K562 (cell line): ENCODE results near the gene KCNC3. TPM values are rescaled to one million over a fixed set of nuclear protein-coding genes. Genes with fewer than 3 reads are reported as not detected.
A peak's percentile ranks its signal among the peaks of the same experiment; 100 is the strongest.

Experiments
- E2F3 ChIP-seq: fragments of 250-450 bp; sonication (Bioruptor Pico); IDR thresholded peaks from 2 replicates; pipeline ENCODE4 v1.4.0; 2020; ENCODE audit warnings: mild to moderate bottlenecking
- ESRRB ChIP-seq: fragments of 250-450 bp; sonication (Bioruptor Pico); IDR thresholded peaks from 2 replicates; pipeline ENCODE4 v1.5.0; 2020; ENCODE audit warnings: mild to moderate bottlenecking, moderate library complexity, borderline replicate concordance
- JUND ChIP-seq, 2 experiments: IDR thresholded peaks; 2 replicates in 1 of 2; 3 replicates in 1 of 2; pipeline ENCODE4 v1.6.1; 2011; ENCODE audit warnings: borderline replicate concordance in 2 of 2, low read depth in 2 of 2, low read length in 2 of 2, improper control_type of control experiment in 1 of 2, missing biosample characterization in 1 of 2, missing genetic modification characterization in 1 of 2, missing genetic modification reagents in 1 of 2
- NR2C2 ChIP-seq, 2 experiments: fragments of 200-800 bp in 1 of 2; sonication (Bioruptor generic) in 1 of 2; sonication (generic) in 1 of 2; formaldehyde crosslinking in 1 of 2; IDR thresholded peaks; 2 replicates each; pipeline versions ENCODE4 v1.6.1 to v1.8.0; 2016 to 2022; ENCODE audit warnings: mild to moderate bottlenecking in 1 of 2, missing compliant biosample characterization in 1 of 2, missing genetic modification characterization in 1 of 2, missing genetic modification reagents in 1 of 2
- PHB ChIP-seq: fragments of 250-450 bp; sonication (Bioruptor Pico); IDR thresholded peaks from 2 replicates; pipeline ENCODE4 v1.5.0; 2021
- SAFB ChIP-seq: fragments of 200-400 bp; formaldehyde crosslinking; IDR thresholded peaks from 2 replicates; pipeline ENCODE4 v1.6.1; 2017; ENCODE audit warnings: low read depth, low read length, borderline replicate concordance
- SMARCA4 ChIP-seq: fragments of 450-650 bp; IDR thresholded peaks from 2 replicates; pipeline ENCODE4 v1.6.1; 2016
- SMARCA5 ChIP-seq: fragments of 450-650 bp; IDR thresholded peaks from 2 replicates; pipeline ENCODE4 v1.6.1; 2016
- TCFL5 ChIP-seq: fragments of 250-450 bp; sonication (Bioruptor Pico); conservative IDR thresholded peaks from 2 replicates; pipeline ENCODE4 v1.6.1; 2021; ENCODE audit warnings: mild to moderate bottlenecking, moderate library complexity, matching md5 sums
- ZNF431 ChIP-seq: sonication (generic); formaldehyde crosslinking; IDR thresholded peaks from 2 replicates; pipeline ENCODE4 v1.8.0; 2022; ENCODE audit warnings: mild to moderate bottlenecking, missing genetic modification reagents
- ZNF561 ChIP-seq: fragments of 450-650 bp; formaldehyde crosslinking; conservative IDR thresholded peaks from 2 replicates; pipeline ENCODE4 v1.4.0; 2020; ENCODE audit warnings: mild to moderate bottlenecking, moderate library complexity
- ZNF696 ChIP-seq: fragments of 250-450 bp; sonication (Bioruptor Pico); conservative IDR thresholded peaks from 2 replicates; pipeline ENCODE4 v1.4.0; 2020; ENCODE audit warnings: mild to moderate bottlenecking, moderate library complexity
- polyA plus RNA-seq, 8 experiments: library from polyadenylated mRNA; depleted of rRNA in 4 of 8; stranded (reverse) in 5 of 8; unstranded in 3 of 8; fragments of >200 nt; fragmentation: Nextera tagmentation in 2 of 8; fragmentation: Illumina TruSeq in 1 of 8; extraction: Ambion mirVana in 2 of 8; extraction: Trizol in 1 of 8; gene quantifications; 2 replicates each; pipeline versions ENCODE4 v1.2.1 to v1.2.3, GENCODE V29; 2011 to 2014; ENCODE audit warnings: inconsistent platforms in 1 of 8, missing spikeins in 1 of 8
- total RNA-seq, 7 experiments: library from RNA; depleted of rRNA in 6 of 7; stranded (reverse); fragments of >200 nt in 6 of 7; fragmentation: Illumina TruSeq in 2 of 7; extraction: Trizol in 2 of 7; gene quantifications; 2 replicates each; pipeline versions ENCODE4 v1.2.1 to v1.2.3, GENCODE V29; 2011 to 2021; ENCODE audit warnings: low replicate concordance in 1 of 7
- TF ChIP-seq, protein P1 (sequence below): sonication (generic); formaldehyde crosslinking; IDR thresholded peaks from 2 replicates; pipeline ENCODE4 v1.8.1; 2023; ENCODE audit warnings: missing genetic modification reagents, mild to moderate bottlenecking, borderline replicate concordance
- TF ChIP-seq, protein P2 (sequence below): sonication (generic); formaldehyde crosslinking; IDR thresholded peaks from 2 replicates; pipeline ENCODE4 v1.4.0; 2020; ENCODE audit warnings: mild to moderate bottlenecking, missing genetic modification reagents
- TF ChIP-seq, protein P3 (sequence below): sonication (generic); formaldehyde crosslinking; IDR thresholded peaks from 2 replicates; pipeline ENCODE4 v1.8.1; 2023; ENCODE audit warnings: mild to moderate bottlenecking, missing genetic modification reagents, moderate library complexity
- TF ChIP-seq, protein P4 (sequence below): fragments of 250-450 bp; sonication (Bioruptor Pico); IDR thresholded peaks from 2 replicates; pipeline ENCODE4 v1.5.0; 2020; ENCODE audit warnings: mild to moderate bottlenecking

Gene KCNC3
- total and polyA plus RNA-seq, 9 of the 15 experiments (the other 6 are each of a cell fraction or from before 2014, with no cell fraction given), result 0.03 to 26.2 (median 2.0) TPM

DNA sequence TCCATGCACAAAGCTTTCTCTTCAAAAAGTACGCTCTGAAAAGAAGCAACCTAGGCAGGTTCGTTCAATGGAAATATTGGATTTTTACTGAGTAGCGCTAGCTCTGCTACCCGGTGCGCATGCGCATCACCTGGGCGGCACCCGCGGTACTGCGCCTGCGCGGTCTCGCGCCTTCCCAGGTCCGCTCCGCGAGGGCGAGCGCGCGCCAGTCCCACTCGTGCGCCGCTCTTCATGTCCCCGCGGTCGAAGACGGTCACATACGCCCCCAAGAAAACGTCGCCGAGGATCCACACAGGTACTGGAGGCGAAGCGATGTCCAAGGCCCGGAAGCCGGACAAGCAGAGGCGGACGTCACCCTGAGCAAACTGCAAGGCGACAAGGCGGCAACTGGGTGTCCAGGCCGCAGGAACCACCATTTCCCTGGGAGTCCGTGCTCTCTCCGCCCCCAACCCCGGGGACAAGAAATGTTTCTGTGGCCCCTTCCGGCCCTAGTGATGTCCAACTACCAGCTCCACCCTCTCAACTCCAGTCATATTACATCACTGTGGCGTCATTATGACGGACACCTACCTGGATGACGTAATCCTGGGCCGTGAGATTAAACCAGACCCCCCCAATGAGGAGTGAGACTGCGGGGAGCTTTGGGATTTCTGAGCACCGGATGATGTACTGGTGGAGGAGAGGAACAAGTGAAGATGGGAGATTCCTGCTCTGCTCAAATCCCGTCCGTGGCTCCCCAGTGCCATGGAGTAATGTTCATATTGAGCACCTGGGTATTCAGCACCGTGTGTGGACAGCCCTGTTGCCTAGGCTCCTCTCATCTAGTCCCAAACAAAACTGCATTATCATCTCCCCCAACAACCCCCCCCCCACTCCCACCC lies 4.8 kb upstream of the KCNC3 start (continued):
- TF ChIP-seq, protein P1, sequence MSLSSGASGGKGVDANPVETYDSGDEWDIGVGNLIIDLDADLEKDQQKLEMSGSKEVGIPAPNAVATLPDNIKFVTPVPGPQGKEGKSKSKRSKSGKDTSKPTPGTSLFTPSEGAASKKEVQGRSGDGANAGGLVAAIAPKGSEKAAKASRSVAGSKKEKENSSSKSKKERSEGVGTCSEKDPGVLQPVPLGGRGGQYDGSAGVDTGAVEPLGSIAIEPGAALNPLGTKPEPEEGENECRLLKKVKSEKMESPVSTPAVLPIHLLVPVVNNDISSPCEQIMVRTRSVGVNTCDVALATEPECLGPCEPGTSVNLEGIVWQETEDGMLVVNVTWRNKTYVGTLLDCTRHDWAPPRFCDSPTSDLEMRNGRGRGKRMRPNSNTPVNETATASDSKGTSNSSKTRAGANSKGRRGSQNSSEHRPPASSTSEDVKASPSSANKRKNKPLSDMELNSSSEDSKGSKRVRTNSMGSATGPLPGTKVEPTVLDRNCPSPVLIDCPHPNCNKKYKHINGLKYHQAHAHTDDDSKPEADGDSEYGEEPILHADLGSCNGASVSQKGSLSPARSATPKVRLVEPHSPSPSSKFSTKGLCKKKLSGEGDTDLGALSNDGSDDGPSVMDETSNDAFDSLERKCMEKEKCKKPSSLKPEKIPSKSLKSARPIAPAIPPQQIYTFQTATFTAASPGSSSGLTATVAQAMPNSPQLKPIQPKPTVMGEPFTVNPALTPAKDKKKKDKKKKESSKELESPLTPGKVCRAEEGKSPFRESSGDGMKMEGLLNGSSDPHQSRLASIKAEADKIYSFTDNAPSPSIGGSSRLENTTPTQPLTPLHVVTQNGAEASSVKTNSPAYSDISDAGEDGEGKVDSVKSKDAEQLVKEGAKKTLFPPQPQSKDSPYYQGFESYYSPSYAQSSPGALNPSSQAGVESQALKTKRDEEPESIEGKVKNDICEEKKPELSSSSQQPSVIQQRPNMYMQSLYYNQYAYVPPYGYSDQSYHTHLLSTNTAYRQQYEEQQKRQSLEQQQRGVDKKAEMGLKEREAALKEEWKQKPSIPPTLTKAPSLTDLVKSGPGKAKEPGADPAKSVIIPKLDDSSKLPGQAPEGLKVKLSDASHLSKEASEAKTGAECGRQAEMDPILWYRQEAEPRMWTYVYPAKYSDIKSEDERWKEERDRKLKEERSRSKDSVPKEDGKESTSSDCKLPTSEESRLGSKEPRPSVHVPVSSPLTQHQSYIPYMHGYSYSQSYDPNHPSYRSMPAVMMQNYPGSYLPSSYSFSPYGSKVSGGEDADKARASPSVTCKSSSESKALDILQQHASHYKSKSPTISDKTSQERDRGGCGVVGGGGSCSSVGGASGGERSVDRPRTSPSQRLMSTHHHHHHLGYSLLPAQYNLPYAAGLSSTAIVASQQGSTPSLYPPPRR (CRISPR knock-in tag), result 0 out of 2 replicates have a peak, but pooled peaks have one; percentile 69
- TF ChIP-seq, protein P2, sequence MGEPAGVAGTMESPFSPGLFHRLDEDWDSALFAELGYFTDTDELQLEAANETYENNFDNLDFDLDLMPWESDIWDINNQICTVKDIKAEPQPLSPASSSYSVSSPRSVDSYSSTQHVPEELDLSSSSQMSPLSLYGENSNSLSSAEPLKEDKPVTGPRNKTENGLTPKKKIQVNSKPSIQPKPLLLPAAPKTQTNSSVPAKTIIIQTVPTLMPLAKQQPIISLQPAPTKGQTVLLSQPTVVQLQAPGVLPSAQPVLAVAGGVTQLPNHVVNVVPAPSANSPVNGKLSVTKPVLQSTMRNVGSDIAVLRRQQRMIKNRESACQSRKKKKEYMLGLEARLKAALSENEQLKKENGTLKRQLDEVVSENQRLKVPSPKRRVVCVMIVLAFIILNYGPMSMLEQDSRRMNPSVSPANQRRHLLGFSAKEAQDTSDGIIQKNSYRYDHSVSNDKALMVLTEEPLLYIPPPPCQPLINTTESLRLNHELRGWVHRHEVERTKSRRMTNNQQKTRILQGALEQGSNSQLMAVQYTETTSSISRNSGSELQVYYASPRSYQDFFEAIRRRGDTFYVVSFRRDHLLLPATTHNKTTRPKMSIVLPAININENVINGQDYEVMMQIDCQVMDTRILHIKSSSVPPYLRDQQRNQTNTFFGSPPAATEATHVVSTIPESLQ (CRISPR knock-in tag), result peak; percentile 99
- peak; percentile 57; the same call in 1 of the 2 replicates for TF ChIP-seq SAFB
- TF ChIP-seq E2F3 (CRISPR knock-in tag), result peak; percentile 87
- TF ChIP-seq, protein P3, sequence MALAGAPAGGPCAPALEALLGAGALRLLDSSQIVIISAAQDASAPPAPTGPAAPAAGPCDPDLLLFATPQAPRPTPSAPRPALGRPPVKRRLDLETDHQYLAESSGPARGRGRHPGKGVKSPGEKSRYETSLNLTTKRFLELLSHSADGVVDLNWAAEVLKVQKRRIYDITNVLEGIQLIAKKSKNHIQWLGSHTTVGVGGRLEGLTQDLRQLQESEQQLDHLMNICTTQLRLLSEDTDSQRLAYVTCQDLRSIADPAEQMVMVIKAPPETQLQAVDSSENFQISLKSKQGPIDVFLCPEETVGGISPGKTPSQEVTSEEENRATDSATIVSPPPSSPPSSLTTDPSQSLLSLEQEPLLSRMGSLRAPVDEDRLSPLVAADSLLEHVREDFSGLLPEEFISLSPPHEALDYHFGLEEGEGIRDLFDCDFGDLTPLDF (CRISPR knock-in tag), result peak; percentile 52; the same call in 1 of the 2 replicates
- TF ChIP-seq ESRRB (CRISPR knock-in tag), result no peak
- peak; percentile 9; the same call in 1 of the 2 replicates for TF ChIP-seq SMARCA4
- TF ChIP-seq JUND (IDR thresholded peaks at IDR 0.05; ENCODE audit: borderline replicate concordance, low read depth, low read length), result peak; percentile 88
- TF ChIP-seq JUND (tag; IDR thresholded peaks at IDR 0.05; ENCODE audit: borderline replicate concordance, low read depth, low read length), result peak; percentile 92
- peak; percentile 80 for TF ChIP-seq ZNF431 (CRISPR knock-in tag)
- TF ChIP-seq PHB, result peak; percentile 91; the same call in 1 of the 2 replicates
- TF ChIP-seq ZNF696 (CRISPR knock-in tag), result 0 out of 2 replicates have a peak, but pooled peaks have one; percentile 11
- TF ChIP-seq TCFL5 (CRISPR knock-in tag), result no peak
- TF ChIP-seq ZNF561 (CRISPR knock-in tag), result no peak
- 0 out of 2 replicates have a peak, but pooled peaks have one; percentile 13 for TF ChIP-seq SMARCA5
- TF ChIP-seq, protein P4, sequence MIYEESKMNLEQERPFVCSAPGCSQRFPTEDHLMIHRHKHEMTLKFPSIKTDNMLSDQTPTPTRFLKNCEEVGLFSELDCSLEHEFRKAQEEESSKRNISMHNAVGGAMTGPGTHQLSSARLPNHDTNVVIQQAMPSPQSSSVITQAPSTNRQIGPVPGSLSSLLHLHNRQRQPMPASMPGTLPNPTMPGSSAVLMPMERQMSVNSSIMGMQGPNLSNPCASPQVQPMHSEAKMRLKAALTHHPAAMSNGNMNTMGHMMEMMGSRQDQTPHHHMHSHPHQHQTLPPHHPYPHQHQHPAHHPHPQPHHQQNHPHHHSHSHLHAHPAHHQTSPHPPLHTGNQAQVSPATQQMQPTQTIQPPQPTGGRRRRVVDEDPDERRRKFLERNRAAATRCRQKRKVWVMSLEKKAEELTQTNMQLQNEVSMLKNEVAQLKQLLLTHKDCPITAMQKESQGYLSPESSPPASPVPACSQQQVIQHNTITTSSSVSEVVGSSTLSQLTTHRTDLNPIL (CRISPR knock-in tag), result no peak
- peak; percentile 87 for TF ChIP-seq NR2C2 (CRISPR knock-in tag; IDR thresholded peaks at IDR 0.05)
- TF ChIP-seq NR2C2 (tag; IDR thresholded peaks at IDR 0.05), result peak; percentile 73
